OCI-LY3 (cell line): ENCODE results near the gene YTHDC1.

Source experiments
- H2AFZ ChIP-seq: fragments of 200-600, 300-600 bp; shearing (Covaris generic); 2 replicates; pipeline ENCODE4 v1.6.0; 2014; ENCODE audit warnings: antibody characterized with exemption, low read depth, low read length
- H3K27ac ChIP-seq: fragments of 200-600, 300-600 bp; sonication (generic); 2 replicates; pipeline ENCODE4 v1.5.1; 2014; ENCODE audit warnings: mild to moderate bottlenecking, low read length, moderate library complexity, mixed read lengths
- H3K27me3 ChIP-seq: fragments of 200-600, 300-600 bp; sonication (generic); 2 replicates; pipeline ENCODE4 v1.6.1; 2014; ENCODE audit warnings: low read depth, low read length, mixed read lengths
- H3K36me3 ChIP-seq: fragments of 200-600, 300-600 bp; sonication (generic); replicated peaks from 2 replicates; pipeline ENCODE3; 2014; ENCODE audit warnings: low read depth, low read length, mixed read lengths
- H3K4me1 ChIP-seq: fragments of 300-600, 200-600 bp; sonication (generic); 2 replicates; pipeline ENCODE4 v1.6.1; 2014; ENCODE audit warnings: low read length, mixed read lengths
- H3K4me2 ChIP-seq: fragments of 200-600, 300-600 bp; sonication (generic); 2 replicates; pipeline ENCODE4 v1.6.1; 2014; ENCODE audit warnings: low read length, mixed read lengths
- H3K4me3 ChIP-seq: fragments of 300-600, 200-600 bp; sonication (generic); 2 replicates; pipeline ENCODE4 v1.5.1; 2014; ENCODE audit warnings: antibody characterized with exemption, mild to moderate bottlenecking, low read length, moderate library complexity
- H3K79me2 ChIP-seq: fragments of 300-600, 200-600 bp; shearing (Covaris generic); 2 replicates; pipeline ENCODE4 v1.6.1; 2014; ENCODE audit warnings: mild to moderate bottlenecking, low read length, mixed read lengths
- H3K9ac ChIP-seq: fragments of 300-600, 200-600 bp; shearing (Covaris generic); 2 replicates; pipeline ENCODE4 v1.6.0; 2014; ENCODE audit warnings: mild to moderate bottlenecking, low read length, moderate library complexity
- H3K9me3 ChIP-seq: fragments of 200-600, 300-600 bp; shearing (Covaris generic); 2 replicates; pipeline ENCODE4 v1.6.1; 2014; ENCODE audit warnings: low read length, mixed read lengths; ENCODE audit not compliant: insufficient read depth
- H4K20me1 ChIP-seq: fragments of 200-600, 300-600 bp; sonication (generic); 2 replicates; pipeline ENCODE4 v1.6.1; 2016; ENCODE audit warnings: low read length, mixed read lengths; ENCODE audit not compliant: insufficient read depth
- EZH2phosphoT487 ChIP-seq: fragments of 200-600 bp; shearing (Covaris generic); IDR thresholded peaks from 2 replicates; pipeline ENCODE4 v1.6.1; 2018; ENCODE audit warnings: antibody characterized with exemption, mixed run types, low read depth
- TF ChIP-seq, protein P1 (sequence below): fragments of 200-600, 300-600 bp; sonication (generic); IDR thresholded peaks from 2 replicates; pipeline ENCODE4 v1.5.1; 2014; ENCODE audit warnings: antibody characterized with exemption, low read length, low read depth

The YTHDC1 gene

GRCh38 chr4:68378226-68378625, 28.3 kb upstream of the YTHDC1 start:
- Histone ChIP-seq H3K4me2 (no peak overlapping the region), H3K9me3 (no peaks in the 10 kb centered on the region), H3K27ac (no peak overlapping the region), H2AFZ (no peak overlapping the region), H3K79me2 (no peaks in the 10 kb centered on the region), H4K20me1 (no peaks in the 10 kb centered on the region), H3K9ac (no peak overlapping the region), H3K4me3 (no peak overlapping the region), H3K36me3 (no peaks in the 10 kb centered on the region), H3K4me1 (peaks cover 7% of the 10 kb centered on the region; the same call in 1 of the 2 replicates), H3K27me3 (no peaks in the 10 kb centered on the region)
- no peak for TF ChIP-seq EZH2phosphoT487
- TF ChIP-seq, protein P1, sequence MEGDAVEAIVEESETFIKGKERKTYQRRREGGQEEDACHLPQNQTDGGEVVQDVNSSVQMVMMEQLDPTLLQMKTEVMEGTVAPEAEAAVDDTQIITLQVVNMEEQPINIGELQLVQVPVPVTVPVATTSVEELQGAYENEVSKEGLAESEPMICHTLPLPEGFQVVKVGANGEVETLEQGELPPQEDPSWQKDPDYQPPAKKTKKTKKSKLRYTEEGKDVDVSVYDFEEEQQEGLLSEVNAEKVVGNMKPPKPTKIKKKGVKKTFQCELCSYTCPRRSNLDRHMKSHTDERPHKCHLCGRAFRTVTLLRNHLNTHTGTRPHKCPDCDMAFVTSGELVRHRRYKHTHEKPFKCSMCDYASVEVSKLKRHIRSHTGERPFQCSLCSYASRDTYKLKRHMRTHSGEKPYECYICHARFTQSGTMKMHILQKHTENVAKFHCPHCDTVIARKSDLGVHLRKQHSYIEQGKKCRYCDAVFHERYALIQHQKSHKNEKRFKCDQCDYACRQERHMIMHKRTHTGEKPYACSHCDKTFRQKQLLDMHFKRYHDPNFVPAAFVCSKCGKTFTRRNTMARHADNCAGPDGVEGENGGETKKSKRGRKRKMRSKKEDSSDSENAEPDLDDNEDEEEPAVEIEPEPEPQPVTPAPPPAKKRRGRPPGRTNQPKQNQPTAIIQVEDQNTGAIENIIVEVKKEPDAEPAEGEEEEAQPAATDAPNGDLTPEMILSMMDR = no peak

DNA sequence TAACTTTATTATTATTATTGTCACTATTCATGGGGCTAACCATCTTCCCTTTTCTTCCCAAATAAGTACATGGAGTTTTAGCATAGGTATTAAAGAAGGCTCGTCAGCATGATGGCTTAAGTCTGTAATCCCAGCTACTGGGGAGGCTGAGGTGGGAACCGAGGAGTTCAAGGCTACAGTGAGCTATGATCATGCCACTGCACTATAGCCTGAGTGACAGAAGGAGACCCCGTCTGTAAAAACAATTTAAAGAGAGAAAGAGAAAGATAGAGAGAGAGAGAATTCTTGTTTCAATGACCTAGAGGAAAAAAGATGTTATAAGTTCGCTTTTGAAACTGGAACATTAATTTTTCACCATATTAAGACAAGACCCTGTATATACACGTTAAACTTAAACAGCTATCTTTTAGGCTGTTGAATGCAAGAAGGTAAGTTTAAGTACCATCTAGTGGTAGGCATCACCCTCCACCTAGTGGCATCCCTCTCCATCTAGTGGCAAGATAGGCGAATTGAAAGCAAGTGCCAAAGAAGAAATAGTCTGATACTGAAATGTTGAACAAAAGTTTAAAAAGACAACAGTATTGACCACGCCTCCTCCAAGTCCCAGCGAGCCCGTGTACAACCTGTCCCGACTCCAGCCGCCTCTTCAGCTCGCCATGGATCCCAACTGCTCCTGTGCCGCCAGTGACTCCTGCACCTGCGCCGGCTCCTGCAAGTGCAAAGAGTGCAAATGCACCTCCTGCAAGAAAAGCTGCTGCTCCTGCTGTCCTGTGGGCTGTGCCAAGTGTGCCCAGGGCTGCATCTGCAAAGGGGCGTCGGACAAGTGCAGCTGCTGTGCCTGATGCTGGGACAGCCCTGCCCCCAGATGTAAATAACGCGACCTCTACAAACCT, 26.0 kb upstream of the YTHDC1 start:
- peak overlapping the region; percentile 74 for H3K4me2 ChIP-seq
- H3K36me3 ChIP-seq = no peaks in the 10 kb centered on the region
- no peak for TF ChIP-seq EZH2phosphoT487
- TF ChIP-seq, protein P1 = peak; percentile 94
- H3K9me3 ChIP-seq = no peaks in the 10 kb centered on the region
- H3K4me3 ChIP-seq = peak overlapping the region; percentile 70
- H3K27me3 ChIP-seq = no peaks in the 10 kb centered on the region
- peak overlapping the region; percentile 54 for H2AFZ ChIP-seq
- no peak overlapping the region for H3K27ac ChIP-seq
- peaks cover 7% of the 10 kb centered on the region; the same call in 1 of the 2 replicates for H3K4me1 ChIP-seq
- H3K9ac ChIP-seq = no peak overlapping the region
- no peaks in the 10 kb centered on the region for H4K20me1 ChIP-seq
- no peaks in the 10 kb centered on the region for H3K79me2 ChIP-seq

- Histone ChIP-seq H3K36me3 (no peaks in the 10 kb centered on the region), H3K27ac (no peak overlapping the region), H3K4me3 (no peak overlapping the region), H4K20me1 (no peaks in the 10 kb centered on the region), H3K27me3 (no peaks in the 10 kb centered on the region), H3K4me1 (peaks cover 7% of the 10 kb centered on the region; the same call in 1 of the 2 replicates), H3K79me2 (no peaks in the 10 kb centered on the region), H2AFZ (no peak overlapping the region), H3K9me3 (no peaks in the 10 kb centered on the region), H3K9ac (no peak overlapping the region), H3K4me2 (no peak overlapping the region)
- TF ChIP-seq, protein P1 = no peak
- TF ChIP-seq EZH2phosphoT487 = no peak
Observed at GRCh38 chr4:68373513-68373912, 23.6 kb upstream of the YTHDC1 start.

DNA sequence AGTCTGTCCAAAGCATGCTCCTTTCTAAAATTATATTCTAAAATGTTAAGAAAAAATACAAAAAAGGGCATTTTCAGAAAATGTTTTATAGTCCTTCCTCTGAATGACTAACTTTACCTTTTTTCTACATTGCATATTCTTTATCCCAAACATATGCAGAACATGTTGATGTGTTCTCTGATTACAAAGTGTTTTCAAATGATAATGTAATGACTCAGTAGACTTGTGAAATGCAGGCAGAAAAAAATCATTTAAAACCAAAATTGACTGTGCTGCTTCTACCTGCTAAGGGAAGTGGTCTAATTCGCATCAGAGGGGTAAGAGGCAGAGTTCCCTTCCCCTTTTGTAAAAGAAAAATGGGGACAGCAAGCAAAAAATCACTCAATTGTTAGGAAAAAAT, 22.7 kb upstream of the YTHDC1 start:
- Histone ChIP-seq H3K27ac (no peak overlapping the region), H3K9me3 (no peaks in the 10 kb centered on the region), H3K4me2 (no peak overlapping the region), H4K20me1 (no peaks in the 10 kb centered on the region), H3K9ac (no peak overlapping the region), H3K4me3 (no peak overlapping the region), H3K4me1 (peaks cover 7% of the 10 kb centered on the region; the same call in 1 of the 2 replicates), H3K27me3 (no peaks in the 10 kb centered on the region), H3K79me2 (no peaks in the 10 kb centered on the region), H3K36me3 (no peaks in the 10 kb centered on the region), H2AFZ (no peak overlapping the region)
- TF ChIP-seq EZH2phosphoT487 = no peak
- TF ChIP-seq, protein P1 = no peak
